Endothelial cell of umbilical vein (primary cell): ENCODE measurements around the gene CEACAM3. TPM values are rescaled to one million over a fixed set of nuclear protein-coding genes. Genes with fewer than 3 reads are reported as not detected.

Source experiments
- BruUV-seq: library from RNA; stranded (reverse); fragments of 400-500 nt; replicated peaks from 2 replicates; lab custom pipeline; 2021; lab: Mats Ljungman, UMichigan
- CTCF ChIA-PET: fragments of 300-600, 350-600 bp; sonication (Branson Sonifier 250); formaldehyde crosslinking; loops from one replicate; lab custom pipeline; 2021; ENCODE audit warnings: antibody characterized with exemption, inconsistent platforms; lab: Charles Lee
- POLR2A ChIA-PET: fragments of 300-600, 350-600 bp; sonication (Branson Sonifier 250); formaldehyde crosslinking; loops from one replicate; lab custom pipeline; 2021; ENCODE audit warnings: antibody characterized with exemption, inconsistent platforms; lab: Charles Lee
- DNase-seq: peaks from one replicate; pipeline ENCODE4 v3.0.0-alpha.2; 2011; ENCODE audit warnings: low read depth, low spot score
- FAIRE-seq: peaks from 2 replicates; lab custom pipeline; 2011; peaks lifted over from hg19 to GRCh38; lab: Jason Lieb, UNC
- H2AFZ ChIP-seq: 2 replicates; pipeline ENCODE4 v1.6.0; 2012; ENCODE audit warnings: low read depth, low read length, control low read depth, inconsistent platforms
- H3K27ac ChIP-seq: 2 replicates; pipeline ENCODE4 v1.5.1; 2011; ENCODE audit warnings: low read depth, mild to moderate bottlenecking, control low read depth, low read length, moderate library complexity; ENCODE audit not compliant: insufficient read depth
- H3K27me3 ChIP-seq, 2 experiments: 2 replicates each; pipeline versions ENCODE4 v1.6.0 to v1.6.1; 2011; ENCODE audit warnings: low read length in 2 of 2, mixed read lengths in 1 of 2; ENCODE audit not compliant: control insufficient read depth in 2 of 2, insufficient read depth in 2 of 2
- H3K36me3 ChIP-seq, 2 experiments: 2 replicates in 1 of 2; 3 replicates in 1 of 2; pipeline ENCODE4 v1.5.1; 2011; ENCODE audit warnings: low read length in 2 of 2, mild to moderate bottlenecking in 1 of 2, moderate library complexity in 1 of 2; ENCODE audit not compliant: control insufficient read depth in 2 of 2, insufficient read depth in 2 of 2; ENCODE audit errors: extremely low read depth in 1 of 2
- H3K4me1 ChIP-seq: 3 replicates; pipeline ENCODE4 v1.5.1; 2011; ENCODE audit warnings: mild to moderate bottlenecking, low read length; ENCODE audit not compliant: control insufficient read depth, insufficient read depth; ENCODE audit errors: extremely low read depth
- H3K4me2 ChIP-seq: 2 replicates; pipeline ENCODE4 v1.6.1; 2011; ENCODE audit warnings: low read length, control low read depth, mixed read lengths; ENCODE audit not compliant: insufficient read depth
- H3K4me3 ChIP-seq, 3 experiments: fragments of 200-600 bp in 1 of 3; sonication (generic), shearing (Covaris generic) in 1 of 3; replicated peaks in 1 of 3; 2 replicates each; pipeline ENCODE4 v1.5.1; 2011 to 2016; ENCODE audit warnings: control low read depth in 3 of 3, low read length in 3 of 3, mild to moderate bottlenecking in 2 of 3, inconsistent platforms in 1 of 3, low read depth in 1 of 3, moderate library complexity in 1 of 3; ENCODE audit not compliant: insufficient read depth in 1 of 3
- H3K79me2 ChIP-seq: 2 replicates; pipeline ENCODE4 v1.6.0; 2012; ENCODE audit warnings: low read length, inconsistent platforms; ENCODE audit not compliant: control insufficient read depth, insufficient read depth
- H3K9ac ChIP-seq: replicated peaks from 2 replicates; pipeline ENCODE3; 2011; ENCODE audit warnings: low read length, control low read depth; ENCODE audit not compliant: insufficient read depth; ENCODE audit errors: extremely low read depth
- H3K9me1 ChIP-seq: replicated peaks from 3 replicates; pipeline ENCODE4 v1.6.0; 2011; ENCODE audit warnings: mild to moderate bottlenecking, low read length; ENCODE audit not compliant: control insufficient read depth, insufficient read depth; ENCODE audit errors: extremely low read depth
- H3K9me3 ChIP-seq: replicated peaks from 2 replicates; pipeline ENCODE4 v1.5.1; 2012; ENCODE audit warnings: low read length, inconsistent platforms; ENCODE audit not compliant: control insufficient read depth, insufficient read depth
- H4K20me1 ChIP-seq: replicated peaks from 2 replicates; pipeline ENCODE3; 2011; ENCODE audit warnings: mild to moderate bottlenecking, low read length; ENCODE audit not compliant: control insufficient read depth, insufficient read depth; ENCODE audit errors: extremely low read depth
- EZH2 ChIP-seq: IDR thresholded peaks from 2 replicates; pipeline ENCODE4 v1.6.1; 2012; ENCODE audit warnings: borderline replicate concordance, low read depth, mild to moderate bottlenecking, moderate library complexity, low read length, inconsistent platforms; ENCODE audit not compliant: severe bottlenecking
- FOS ChIP-seq: IDR thresholded peaks from 2 replicates; pipeline ENCODE4 v1.6.1; 2011; ENCODE audit warnings: mild to moderate bottlenecking, low read length, moderate library complexity, borderline replicate concordance; ENCODE audit not compliant: insufficient read depth
- GATA2 ChIP-seq: IDR thresholded peaks from 2 replicates; pipeline ENCODE4 v1.7.0; 2011; ENCODE audit warnings: low read depth, mild to moderate bottlenecking, moderate library complexity, mixed read lengths, low read length; ENCODE audit not compliant: insufficient read length, insufficient read depth
- JUN ChIP-seq: IDR thresholded peaks from 2 replicates; pipeline ENCODE4 v1.6.1; 2011; ENCODE audit warnings: borderline replicate concordance, low read depth; ENCODE audit not compliant: insufficient read length, insufficient read depth
- MYC ChIP-seq: IDR thresholded peaks from one replicate; pipeline ENCODE4 v1.6.1; 2011; ENCODE audit warnings: mild to moderate bottlenecking, low read depth, low read length
- POLR2A ChIP-seq: IDR thresholded peaks from 2 replicates; pipeline ENCODE4 v1.6.1; 2012; ENCODE audit warnings: low read depth, mild to moderate bottlenecking, control low read depth, low read length
- POLR2AphosphoS5 ChIP-seq: IDR thresholded peaks from 2 replicates; pipeline ENCODE4 v1.6.1; 2012; ENCODE audit warnings: low read depth, mild to moderate bottlenecking, control low read depth, low read length, moderate library complexity; ENCODE audit not compliant: insufficient read depth
- dilution Hi-C: fragments of 300-500 bp; cut with MboI; formaldehyde crosslinking; loops from one replicate; pipeline ENCODE4 v1.15.0; 2019; ENCODE audit warnings: low sequenced_read_pairs; ENCODE audit not compliant: extremely low pct_ligation_motif_present
- intact Hi-C: fragments of 100-400 bp; cut with micrococcal nuclease; formaldehyde crosslinking; loops from one replicate; pipeline ENCODE4 v1.10.0; 2022
- polyA plus RNA-seq, 4 experiments: library from polyadenylated mRNA; depleted of rRNA in 3 of 4; stranded (reverse) in 3 of 4; unstranded in 1 of 4; fragments of >200 nt; gene quantifications; 2 replicates each; pipeline versions ENCODE4 v1.2.1 to v1.2.3, GENCODE V29; 2011 to 2012; ENCODE audit warnings: missing spikeins in 1 of 4
- total RNA-seq: library from RNA; stranded (reverse); gene quantifications from 2 replicates; pipeline ENCODE4 v1.2.3, GENCODE V29; 2021
- TF ChIP-seq, protein P1 (sequence below): IDR thresholded peaks from 2 replicates; pipeline ENCODE4 v1.6.1; 2011; ENCODE audit not compliant: insufficient read depth, insufficient read length
- TF ChIP-seq, protein P2 (sequence below), 2 donors: IDR thresholded peaks; 1 replicate in 1 of 2; 2 replicates in 1 of 2; pipeline ENCODE4 v1.5.1; 2011; ENCODE audit warnings: low read length in 2 of 2, mild to moderate bottlenecking in 2 of 2, moderate library complexity in 2 of 2, control low read depth in 1 of 2, inconsistent platforms in 1 of 2, low read depth in 1 of 2; ENCODE audit not compliant: insufficient read depth in 1 of 2; ENCODE audit errors: extremely low read depth in 1 of 2

CEACAM3 gene
- total and polyA plus RNA-seq, 2 donors (not counting 3 experiments of a cell fraction or from before 2014, with no cell fraction given): not detected

DNA sequence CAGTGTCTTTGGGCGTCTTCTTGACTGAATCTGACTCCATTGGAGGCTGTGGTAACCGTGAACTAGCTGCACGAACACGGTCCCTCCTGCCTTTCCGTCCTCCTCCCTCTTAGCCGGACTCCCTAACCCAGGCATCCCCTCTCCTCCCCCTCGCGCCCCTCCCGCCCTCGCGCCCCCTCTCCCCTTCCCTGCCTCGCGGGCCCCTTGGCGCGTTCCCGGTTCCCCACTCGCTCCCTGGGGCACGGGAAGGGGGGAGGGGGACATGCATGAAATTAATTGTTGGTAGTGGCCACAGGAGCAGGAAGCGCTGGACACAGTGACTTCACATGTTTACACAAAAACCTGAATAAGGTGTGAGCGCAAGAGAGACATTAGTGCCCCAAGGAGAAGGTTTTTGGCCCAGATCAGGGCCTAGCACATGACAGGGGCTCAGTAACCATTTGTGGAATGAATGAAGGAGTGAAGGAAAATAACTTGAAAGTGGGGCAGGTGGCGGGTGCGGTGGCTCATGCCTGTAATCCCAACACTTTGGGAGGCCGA, 48.7 kb downstream of the CEACAM3 start:
- intact Hi-C loops (no loop called here), dilution Hi-C loops (no loop called here)
- Histone ChIP-seq H3K9ac (no peak overlapping the region), H3K9me1 (no peaks in the 10 kb centered on the region), H3K27me3 (no peaks in the 10 kb centered on the region), H4K20me1 (no peaks in the 10 kb centered on the region), H3K4me1 (no peaks in the 10 kb centered on the region), H3K79me2 (no peaks in the 10 kb centered on the region), H3K4me3 (no peak overlapping the region), H3K36me3 (no peaks in the 10 kb centered on the region), H3K4me2 (no peak overlapping the region), H2AFZ (no peak overlapping the region), H3K9me3 (no peaks in the 10 kb centered on the region), H3K27ac (no peak overlapping the region)
- no TSS peak for BruUV-seq
- CTCF ChIA-PET: no interaction called here
- DNase-seq: no peak
- FAIRE-seq: no peak
- POLR2A ChIA-PET: no interaction called here
- TF ChIP-seq, protein P1, sequence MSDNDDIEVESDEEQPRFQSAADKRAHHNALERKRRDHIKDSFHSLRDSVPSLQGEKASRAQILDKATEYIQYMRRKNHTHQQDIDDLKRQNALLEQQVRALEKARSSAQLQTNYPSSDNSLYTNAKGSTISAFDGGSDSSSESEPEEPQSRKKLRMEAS: no peak
- TF ChIP-seq, protein P2, sequence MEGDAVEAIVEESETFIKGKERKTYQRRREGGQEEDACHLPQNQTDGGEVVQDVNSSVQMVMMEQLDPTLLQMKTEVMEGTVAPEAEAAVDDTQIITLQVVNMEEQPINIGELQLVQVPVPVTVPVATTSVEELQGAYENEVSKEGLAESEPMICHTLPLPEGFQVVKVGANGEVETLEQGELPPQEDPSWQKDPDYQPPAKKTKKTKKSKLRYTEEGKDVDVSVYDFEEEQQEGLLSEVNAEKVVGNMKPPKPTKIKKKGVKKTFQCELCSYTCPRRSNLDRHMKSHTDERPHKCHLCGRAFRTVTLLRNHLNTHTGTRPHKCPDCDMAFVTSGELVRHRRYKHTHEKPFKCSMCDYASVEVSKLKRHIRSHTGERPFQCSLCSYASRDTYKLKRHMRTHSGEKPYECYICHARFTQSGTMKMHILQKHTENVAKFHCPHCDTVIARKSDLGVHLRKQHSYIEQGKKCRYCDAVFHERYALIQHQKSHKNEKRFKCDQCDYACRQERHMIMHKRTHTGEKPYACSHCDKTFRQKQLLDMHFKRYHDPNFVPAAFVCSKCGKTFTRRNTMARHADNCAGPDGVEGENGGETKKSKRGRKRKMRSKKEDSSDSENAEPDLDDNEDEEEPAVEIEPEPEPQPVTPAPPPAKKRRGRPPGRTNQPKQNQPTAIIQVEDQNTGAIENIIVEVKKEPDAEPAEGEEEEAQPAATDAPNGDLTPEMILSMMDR (IDR thresholded peaks at IDR 0.05; ENCODE audit: extremely low read depth in 1 of 2, insufficient read depth in 1 of 2, low read depth in 1 of 2, low read length in 2 of 2): no peak

DNA sequence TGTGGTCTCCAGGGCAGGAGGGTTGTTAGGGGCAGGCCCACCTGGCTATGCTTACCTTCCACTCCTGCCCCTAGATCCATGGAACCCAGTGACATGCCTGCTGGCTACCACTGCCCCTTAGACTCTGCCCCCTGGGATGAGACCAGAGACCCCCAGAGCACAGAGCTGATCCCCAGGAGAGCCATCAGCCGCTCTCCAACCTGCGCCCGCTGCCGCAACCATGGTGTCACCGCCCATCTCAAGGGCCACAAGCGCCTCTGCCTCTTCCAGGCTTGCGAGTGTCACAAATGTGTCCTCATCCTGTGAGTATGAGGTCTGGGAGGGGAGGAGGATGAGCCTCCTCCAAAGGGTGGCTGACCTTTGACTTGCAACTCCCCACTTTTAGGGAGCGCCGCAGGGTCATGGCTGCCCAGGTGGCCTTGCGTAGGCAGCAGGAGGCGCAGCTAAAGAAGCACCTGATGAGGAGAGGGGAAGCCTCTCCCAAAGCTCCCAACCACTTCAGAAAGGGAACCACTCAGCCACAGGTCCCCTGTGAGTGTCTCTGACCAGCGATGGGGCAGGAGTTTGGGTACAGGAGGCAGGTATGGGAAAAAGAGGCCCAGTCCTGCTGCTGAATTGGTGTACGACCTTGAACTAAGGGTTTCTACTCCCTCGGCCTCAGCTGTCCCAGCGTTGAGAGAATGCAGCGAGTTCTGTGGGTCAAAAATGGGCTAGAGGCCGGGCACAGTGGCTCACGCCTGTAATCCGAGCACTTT, 51.1 kb downstream of the CEACAM3 start:
- Histone ChIP-seq H4K20me1 (no peaks in the 10 kb centered on the region), H3K27ac (no peak overlapping the region), H3K9me1 (no peaks in the 10 kb centered on the region), H3K4me3 (no peak overlapping the region), H3K36me3 (no peaks in the 10 kb centered on the region), H3K4me2 (no peak overlapping the region), H2AFZ (no peak overlapping the region), H3K79me2 (no peaks in the 10 kb centered on the region), H3K4me1 (no peaks in the 10 kb centered on the region), H3K9ac (no peak overlapping the region), H3K9me3 (no peaks in the 10 kb centered on the region), H3K27me3 (peaks cover 10 to 18% of the 10 kb centered on the region in 2 experiments)
- DNase-seq (no peak), FAIRE-seq (no peak)
- ChIA-PET CTCF (no interaction called here), POLR2A (no interaction called here)
- intact Hi-C loops: no loop called here
- TF ChIP-seq POLR2A (no peak), JUN (no peak), MYC (no peak), POLR2AphosphoS5 (no peak), GATA2 (no peak), FOS (no peak), EZH2 (no peak)
- TF ChIP-seq, protein P1: no peak
- TF ChIP-seq, protein P2 (IDR thresholded peaks at IDR 0.05; ENCODE audit: extremely low read depth in 1 of 2, insufficient read depth in 1 of 2, low read depth in 1 of 2, low read length in 2 of 2): no peak
- dilution Hi-C loops: no loop called here
- BruUV-seq: no TSS peak
